Measurements from ENCODE around the gene TTYH3. TPM values are rescaled to one million over a fixed set of nuclear protein-coding genes. Genes with fewer than 3 reads are reported as not detected.

TTYH3 gene
- total RNA-seq, 3 donors from 2014 or later (not counting 1 experiment from before 2014, with no cell fraction given), result 38.3 to 47.1 (median 42.4) TPM

DNA sequence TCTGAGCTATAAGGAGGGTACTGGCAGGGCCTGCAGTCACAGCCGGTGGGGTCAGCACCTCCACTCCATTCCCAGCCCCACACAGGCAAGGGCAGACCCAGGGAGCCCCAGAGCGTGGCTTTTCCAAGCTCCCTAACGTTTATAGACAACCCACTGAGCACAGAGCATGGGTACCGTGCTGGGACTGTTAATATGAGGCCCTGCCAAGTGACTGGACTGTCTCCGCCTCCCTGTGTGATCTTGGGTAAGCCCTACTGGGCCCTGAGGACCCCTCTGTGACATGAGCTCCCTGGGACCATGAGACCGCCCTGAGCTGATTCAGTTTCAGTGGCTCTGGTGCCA lies 12.4 kb downstream of the TTYH3 start:
- Histone ChIP-seq H3K4me1 (ENCODE audit: control insufficient read depth, insufficient read depth, low read length) (peaks cover 49% of the 10 kb centered on the region), H3K9me3 (ENCODE audit: control insufficient read depth, insufficient read depth, low read length) (no peaks in the 10 kb centered on the region), H3K27me3 (ENCODE audit: control insufficient read depth, insufficient read depth, low read length) (no peaks in the 10 kb centered on the region), H3K27ac (ENCODE audit: low read length) (peak overlapping the region; percentile 6), H3K4me3 (ENCODE audit: low read length) (no peak overlapping the region), H3K36me3 (ENCODE audit: control insufficient read depth, insufficient read depth, low read length) (peaks cover 2% of the 10 kb centered on the region)
- TF ChIP-seq CTCF (IDR thresholded peaks at IDR 0.05), result no peak
- Mint-ChIP-seq H3K4me1 (peaks cover 15 to 33% of the 10 kb centered on the region in 2 donors), H3K27me3 (ENCODE audit: low read depth in 2 of 2) (no peaks in the 10 kb centered on the region), H3K9me3 (no peaks in the 10 kb centered on the region), H3K36me3 (no peaks in the 10 kb centered on the region), H3K27ac (peak overlapping the region in 1 of 2 donors; percentile 88), H3K4me3 (peak overlapping the region; percentile 63)
- WGBS (ENCODE audit: insufficient coverage), result 91% methylated on average over 6 of the region's 6 CpGs
- no peak for ATAC-seq
- intact Hi-C loops (cut with micrococcal nuclease), result no loop called here
- DNase-seq, result no peak

DNA sequence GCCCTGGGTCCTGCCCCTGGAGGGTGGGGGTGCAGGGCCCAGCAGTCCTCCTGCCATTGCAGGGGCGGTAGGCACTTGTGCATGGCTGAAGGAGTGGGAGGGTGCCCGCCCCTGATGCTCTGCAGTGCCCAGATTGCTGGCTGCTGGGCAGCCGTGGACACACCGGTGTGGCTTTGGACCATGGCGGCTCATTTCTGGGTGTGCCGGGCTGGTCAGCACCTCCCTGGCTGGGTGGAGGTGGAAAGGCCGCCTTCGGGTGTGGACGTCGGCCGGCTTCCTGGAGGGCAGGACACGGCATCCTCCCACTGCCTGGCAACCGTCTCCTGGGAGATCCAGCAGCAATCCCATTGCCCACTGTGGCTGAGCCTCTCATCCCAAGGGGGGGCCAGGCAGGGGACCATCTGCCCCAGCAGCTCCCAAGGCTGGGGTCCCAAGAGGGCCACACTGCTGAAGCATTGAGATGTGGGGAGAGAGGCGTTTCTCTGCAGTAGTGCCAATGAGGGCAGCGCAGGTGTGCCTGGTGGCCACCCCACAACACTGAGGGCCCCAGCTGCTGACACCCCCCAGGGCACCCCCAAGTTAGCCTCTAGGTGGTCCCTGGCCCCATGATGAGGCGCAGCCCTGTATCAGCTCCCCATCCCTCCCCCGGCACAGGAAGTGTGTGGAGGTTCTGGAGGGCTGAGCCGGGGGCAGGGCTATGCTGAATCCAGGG lies 12.9 kb downstream of the TTYH3 start:
- Histone ChIP-seq H3K36me3 (ENCODE audit: control insufficient read depth, insufficient read depth, low read length) (peaks cover 2% of the 10 kb centered on the region), H3K9me3 (ENCODE audit: control insufficient read depth, insufficient read depth, low read length) (no peaks in the 10 kb centered on the region), H3K4me1 (ENCODE audit: control insufficient read depth, insufficient read depth, low read length) (peaks cover 49% of the 10 kb centered on the region), H3K27me3 (ENCODE audit: control insufficient read depth, insufficient read depth, low read length) (no peaks in the 10 kb centered on the region), H3K4me3 (ENCODE audit: low read length) (peak overlapping the region; percentile 24), H3K27ac (ENCODE audit: low read length) (peak overlapping the region; percentile 53)
- no peak for TF ChIP-seq CTCF (IDR thresholded peaks at IDR 0.05)
- WGBS (ENCODE audit: insufficient coverage), result 45% methylated on average over 17 of the region's 18 CpGs
- Mint-ChIP-seq H3K9me3 (no peaks in the 10 kb centered on the region), H3K36me3 (no peaks in the 10 kb centered on the region), H3K4me1 (peaks cover 15 to 33% of the 10 kb centered on the region in 2 donors), H3K4me3 (peak overlapping the region; percentile 91), H3K27ac (peak overlapping the region; percentile 74 to 88), H3K27me3 (ENCODE audit: low read depth in 2 of 2) (no peaks in the 10 kb centered on the region)
- ATAC-seq (peak; percentile 56 to 62 (median 60)), DNase-seq (no peak)
- intact Hi-C loops (cut with micrococcal nuclease), result no loop called here

- WGBS (ENCODE audit: insufficient coverage), result 0% methylated on average over 14 of the region's 14 CpGs
- H3K27ac ChIP-seq (ENCODE audit: low read length), result peak overlapping the region; percentile 53
- peak overlapping the region; percentile 74 to 88 for H3K27ac Mint-ChIP-seq
- peak overlapping the region; percentile 91 for H3K4me3 Mint-ChIP-seq
- H3K9me3 ChIP-seq (ENCODE audit: control insufficient read depth, insufficient read depth, low read length), result no peaks in the 10 kb centered on the region
- ATAC-seq (peak; percentile 75 to 86 (median 82)), DNase-seq (peak; percentile 56 to 60)
- H3K36me3 Mint-ChIP-seq, result no peaks in the 10 kb centered on the region
- no peaks in the 10 kb centered on the region for H3K27me3 Mint-ChIP-seq (ENCODE audit: low read depth in 2 of 2)
- H3K4me1 ChIP-seq (ENCODE audit: control insufficient read depth, insufficient read depth, low read length), result peaks cover 45% of the 10 kb centered on the region
- H3K4me1 Mint-ChIP-seq, result peaks cover 15 to 33% of the 10 kb centered on the region in 2 donors
- H3K4me3 ChIP-seq (ENCODE audit: low read length), result peak overlapping the region; percentile 24
- no peaks in the 10 kb centered on the region for H3K27me3 ChIP-seq (ENCODE audit: control insufficient read depth, insufficient read depth, low read length)
- H3K36me3 ChIP-seq (ENCODE audit: control insufficient read depth, insufficient read depth, low read length), result peaks cover 2% of the 10 kb centered on the region
- H3K9me3 Mint-ChIP-seq, result no peaks in the 10 kb centered on the region
- intact Hi-C loops (cut with micrococcal nuclease), result no loop called here
- TF ChIP-seq CTCF (IDR thresholded peaks at IDR 0.05), result no peak
Measured at GRCh38 chr7:2645274-2645868, 13.6 kb downstream of the TTYH3 start.
